Vagina (tissue), 2 donors: Measurements from ENCODE around the gene NCOA7.

Experiments
- POLR2A ChIP-seq, 2 donors: fragments of 450-650 bp; IDR thresholded peaks; one replicate each; pipeline ENCODE4 v1.6.1; 2017; ENCODE audit warnings: antibody characterized with exemption in 2 of 2, mild to moderate bottlenecking in 2 of 2, moderate library complexity in 2 of 2
- TF ChIP-seq, protein P1 (sequence below), 3 experiments: fragments of 450-650 bp in 2 of 3; fragments of 200-600 bp in 1 of 3; sonication (generic) in 1 of 3; IDR thresholded peaks; one replicate each; pipeline ENCODE4 v1.5.1; 2017 to 2019; ENCODE audit warnings: antibody characterized with exemption in 3 of 3, mild to moderate bottlenecking in 2 of 3, moderate library complexity in 2 of 3

- TF ChIP-seq, protein P1, sequence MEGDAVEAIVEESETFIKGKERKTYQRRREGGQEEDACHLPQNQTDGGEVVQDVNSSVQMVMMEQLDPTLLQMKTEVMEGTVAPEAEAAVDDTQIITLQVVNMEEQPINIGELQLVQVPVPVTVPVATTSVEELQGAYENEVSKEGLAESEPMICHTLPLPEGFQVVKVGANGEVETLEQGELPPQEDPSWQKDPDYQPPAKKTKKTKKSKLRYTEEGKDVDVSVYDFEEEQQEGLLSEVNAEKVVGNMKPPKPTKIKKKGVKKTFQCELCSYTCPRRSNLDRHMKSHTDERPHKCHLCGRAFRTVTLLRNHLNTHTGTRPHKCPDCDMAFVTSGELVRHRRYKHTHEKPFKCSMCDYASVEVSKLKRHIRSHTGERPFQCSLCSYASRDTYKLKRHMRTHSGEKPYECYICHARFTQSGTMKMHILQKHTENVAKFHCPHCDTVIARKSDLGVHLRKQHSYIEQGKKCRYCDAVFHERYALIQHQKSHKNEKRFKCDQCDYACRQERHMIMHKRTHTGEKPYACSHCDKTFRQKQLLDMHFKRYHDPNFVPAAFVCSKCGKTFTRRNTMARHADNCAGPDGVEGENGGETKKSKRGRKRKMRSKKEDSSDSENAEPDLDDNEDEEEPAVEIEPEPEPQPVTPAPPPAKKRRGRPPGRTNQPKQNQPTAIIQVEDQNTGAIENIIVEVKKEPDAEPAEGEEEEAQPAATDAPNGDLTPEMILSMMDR (IDR thresholded peaks at IDR 0.05), result no peak
- TF ChIP-seq POLR2A (IDR thresholded peaks at IDR 0.05), result no peak
Measured at GRCh38 chr6:125868678-125869395, 78.1 kb downstream of the NCOA7 start.
